Gastrocnemius medialis (tissue), 4 donors: ENCODE measurements around the gene CDC73. TPM values are rescaled to one million over a fixed set of nuclear protein-coding genes. Genes with fewer than 3 reads are reported as not detected.

ENCODE experiments used
- ATAC-seq, 2 donors: fragments of 150-250 bp; one replicate each; pipeline ENCODE4 v1.9.1; 2016
- DNase-seq, 2 donors: peaks; one replicate each; pipeline ENCODE4 v3.0.0-alpha.2; 2019
- H3K27ac ChIP-seq, 4 donors: fragments of 200-600 bp; sonication (generic); 1 replicate in 1 of 4; 2 replicates in 3 of 4; pipeline ENCODE4 v1.5.1; 2016 to 2018; ENCODE audit warnings: mild to moderate bottlenecking in 2 of 4, moderate library complexity in 1 of 4
- H3K27me3 ChIP-seq, 3 donors: fragments of 200-600 bp; sonication (generic) in 2 of 3; 1 replicate in 1 of 3; 2 replicates in 2 of 3; pipeline versions ENCODE4 v1.5.1 to v1.6.0; 2016 to 2019; ENCODE audit warnings: mild to moderate bottlenecking in 1 of 3, moderate library complexity in 1 of 3
- H3K36me3 ChIP-seq, 2 donors: fragments of 200-600 bp; sonication (generic) in 1 of 2; one replicate each; pipeline ENCODE4 v1.5.1; 2017 to 2018
- H3K4me1 ChIP-seq, 2 donors: fragments of 200-600 bp; sonication (generic) in 1 of 2; one replicate each; pipeline ENCODE4 v1.5.1; 2016 to 2017; ENCODE audit warnings: mild to moderate bottlenecking in 2 of 2
- H3K4me3 ChIP-seq, 4 donors: fragments of 200-600 bp; sonication (generic) in 3 of 4; 1 replicate in 1 of 4; 2 replicates in 3 of 4; pipeline ENCODE4 v1.5.1; 2016 to 2019; ENCODE audit warnings: mild to moderate bottlenecking in 2 of 4
- H3K9me3 ChIP-seq, 3 donors: fragments of 200-600 bp; sonication (generic) in 2 of 3; 1 replicate in 1 of 3; 2 replicates in 2 of 3; pipeline ENCODE4 v1.5.1; 2016 to 2019
- POLR2A ChIP-seq, 2 donors: fragments of 450-650 bp; IDR thresholded peaks; one replicate each; pipeline ENCODE4 v1.6.1; 2017; ENCODE audit warnings: antibody characterized with exemption in 2 of 2, mild to moderate bottlenecking in 2 of 2, moderate library complexity in 2 of 2
- in situ Hi-C, 4 donors: fragments of 200-750 bp; cut with MboI; loops; one replicate each; pipeline versions ENCODE4 v1.15.0 to v1.8.0; 2017; ENCODE audit warnings: low sequenced_read_pairs in 4 of 4
- intact Hi-C: fragments of 100-400 bp; cut with DNase I; formaldehyde crosslinking; loops from one replicate; pipeline ENCODE4 v1.15.1; 2023; ENCODE audit warnings: low total_unique reads
- total RNA-seq, 4 donors: library from RNA; depleted of rRNA; stranded (reverse); fragments of >200 nt; gene quantifications; one replicate each; pipeline versions ENCODE4 v1.1.0 to v1.2.3, GENCODE V29; 2016
- TF ChIP-seq, protein P1 (sequence below), 5 experiments: fragments of 450-650 bp in 3 of 5; fragments of 200-600 bp in 2 of 5; sonication (generic) in 2 of 5; IDR thresholded peaks in 4 of 5; conservative IDR thresholded peaks in 1 of 5; 1 replicate in 4 of 5; 2 replicates in 1 of 5; pipeline ENCODE4 v1.5.1; 2016 to 2019; ENCODE audit warnings: antibody characterized with exemption in 5 of 5, mild to moderate bottlenecking in 3 of 5, moderate library complexity in 3 of 5

CDC73 gene
- total RNA-seq, 4 donors from 2014 or later, result 12.3 to 23.7 (median 17.4) TPM

DNA sequence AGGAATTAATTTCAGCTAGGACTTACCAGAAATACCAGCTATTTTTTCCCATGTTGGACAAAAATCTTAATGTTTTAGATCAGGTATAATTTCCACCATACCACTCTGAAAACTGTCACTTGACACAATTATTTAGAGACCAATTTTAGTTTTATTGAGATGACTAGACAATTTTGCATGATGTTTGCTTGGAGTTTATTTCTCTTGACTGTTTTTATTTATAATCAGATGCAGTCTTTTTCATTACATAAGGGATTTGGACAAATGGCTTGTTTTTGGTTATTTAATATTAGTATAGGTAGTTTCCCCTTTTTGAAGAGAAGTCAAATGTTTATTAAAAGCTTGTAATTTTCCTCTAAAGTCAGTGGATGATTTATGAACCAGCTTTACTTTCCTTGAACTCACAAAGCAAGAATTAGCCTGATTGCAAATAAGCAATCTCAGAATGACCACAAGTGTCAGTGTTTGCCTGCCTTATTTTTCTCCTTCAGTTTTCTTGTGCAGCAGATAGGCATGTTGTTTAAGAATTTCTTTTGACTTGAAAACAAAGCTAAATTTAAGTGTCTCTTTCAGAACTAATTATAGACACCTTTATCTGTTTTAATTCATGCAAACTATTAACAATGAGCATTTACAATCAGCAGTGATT lies 68.4 kb downstream of the CDC73 start:
- Histone ChIP-seq H3K36me3 (no peaks in the 10 kb centered on the region), H3K9me3 (no peaks in the 10 kb centered on the region), H3K27ac (no peak overlapping the region), H3K4me1 (peaks cover 39 to 44% of the 10 kb centered on the region in 2 donors), H3K27me3 (no peaks in the 10 kb centered on the region), H3K4me3 (no peak overlapping the region)
- TF ChIP-seq, protein P1, sequence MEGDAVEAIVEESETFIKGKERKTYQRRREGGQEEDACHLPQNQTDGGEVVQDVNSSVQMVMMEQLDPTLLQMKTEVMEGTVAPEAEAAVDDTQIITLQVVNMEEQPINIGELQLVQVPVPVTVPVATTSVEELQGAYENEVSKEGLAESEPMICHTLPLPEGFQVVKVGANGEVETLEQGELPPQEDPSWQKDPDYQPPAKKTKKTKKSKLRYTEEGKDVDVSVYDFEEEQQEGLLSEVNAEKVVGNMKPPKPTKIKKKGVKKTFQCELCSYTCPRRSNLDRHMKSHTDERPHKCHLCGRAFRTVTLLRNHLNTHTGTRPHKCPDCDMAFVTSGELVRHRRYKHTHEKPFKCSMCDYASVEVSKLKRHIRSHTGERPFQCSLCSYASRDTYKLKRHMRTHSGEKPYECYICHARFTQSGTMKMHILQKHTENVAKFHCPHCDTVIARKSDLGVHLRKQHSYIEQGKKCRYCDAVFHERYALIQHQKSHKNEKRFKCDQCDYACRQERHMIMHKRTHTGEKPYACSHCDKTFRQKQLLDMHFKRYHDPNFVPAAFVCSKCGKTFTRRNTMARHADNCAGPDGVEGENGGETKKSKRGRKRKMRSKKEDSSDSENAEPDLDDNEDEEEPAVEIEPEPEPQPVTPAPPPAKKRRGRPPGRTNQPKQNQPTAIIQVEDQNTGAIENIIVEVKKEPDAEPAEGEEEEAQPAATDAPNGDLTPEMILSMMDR (IDR thresholded peaks at IDR 0.05 in 4 of 5, conservative IDR thresholded peaks at IDR 0.05 in 1 of 5), result no peak
- no peak for TF ChIP-seq POLR2A (IDR thresholded peaks at IDR 0.05)
- in situ Hi-C loops, result loop anchor here in 1 of 4 donors (25.0 kb wide), 1 partner anchor 1097 kb away; no protein-coding TSS in a partner anchor
- intact Hi-C loops, result no loop called here
- DNase-seq, result no peak
- ATAC-seq, result no peak

DNA sequence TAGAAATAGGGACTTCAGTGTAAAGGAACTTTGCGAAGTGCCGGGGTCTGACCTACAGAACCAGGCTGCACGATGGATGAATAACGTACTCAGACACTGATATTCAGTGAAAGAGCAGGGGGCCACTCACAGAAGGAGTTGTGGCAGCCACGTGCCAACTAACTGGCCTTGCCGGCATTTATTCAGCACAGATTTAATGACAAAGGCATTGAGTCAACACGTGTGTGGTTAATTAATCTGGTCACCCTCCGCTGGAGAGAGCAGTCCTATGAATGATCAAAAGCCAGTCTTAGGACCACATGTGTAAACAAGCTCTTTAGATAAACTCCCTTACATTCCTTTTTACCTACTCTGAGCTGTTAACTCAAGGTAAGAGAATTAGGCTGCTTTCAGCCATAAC lies 70.8 kb downstream of the CDC73 start:
- Histone ChIP-seq H3K27ac (no peak overlapping the region), H3K9me3 (no peaks in the 10 kb centered on the region), H3K27me3 (no peaks in the 10 kb centered on the region), H3K4me1 (peaks cover 23 to 24% of the 10 kb centered on the region in 2 donors), H3K4me3 (no peak overlapping the region), H3K36me3 (no peaks in the 10 kb centered on the region)
- intact Hi-C loops (no loop called here), in situ Hi-C loops (loop anchor here in 1 of 4 donors (25.0 kb wide), 1 partner anchor 1095 kb away; no protein-coding TSS in a partner anchor)
- TF ChIP-seq, protein P1 (IDR thresholded peaks at IDR 0.05 in 4 of 5, conservative IDR thresholded peaks at IDR 0.05 in 1 of 5), result no peak
- TF ChIP-seq POLR2A (IDR thresholded peaks at IDR 0.05), result no peak
- no peak for DNase-seq
- ATAC-seq, result no peak

DNA sequence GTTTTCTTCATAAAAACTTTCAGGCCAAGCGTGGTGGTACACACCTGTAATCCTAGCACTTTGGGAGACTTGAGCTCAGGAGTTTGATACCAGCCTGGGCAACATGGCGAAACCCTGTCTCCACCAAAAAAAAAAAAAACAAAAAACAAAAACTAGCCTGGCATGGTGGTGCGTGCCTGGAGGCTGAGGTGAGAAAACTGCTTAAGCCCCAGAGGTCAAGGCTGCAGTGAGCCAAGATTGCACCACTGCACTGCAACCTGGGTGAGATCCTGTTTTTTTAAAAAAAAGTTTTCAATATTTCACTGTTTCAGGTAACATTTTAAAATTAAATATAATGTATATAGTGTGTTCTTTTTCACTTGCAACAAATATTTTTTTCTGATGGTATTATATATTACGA lies 78.1 kb downstream of the CDC73 start:
- TF ChIP-seq, protein P1 (IDR thresholded peaks at IDR 0.05 in 4 of 5, conservative IDR thresholded peaks at IDR 0.05 in 1 of 5), result no peak
- no peak for TF ChIP-seq POLR2A (IDR thresholded peaks at IDR 0.05)
- Histone ChIP-seq H3K27me3 (no peaks in the 10 kb centered on the region), H3K36me3 (no peaks in the 10 kb centered on the region), H3K9me3 (no peaks in the 10 kb centered on the region), H3K4me3 (no peak overlapping the region), H3K4me1 (peaks cover 0 to 3% of the 10 kb centered on the region in 2 donors), H3K27ac (no peak overlapping the region)
- DNase-seq (no peak), ATAC-seq (no peak)
- in situ Hi-C loops (loop anchor here in 1 of 4 donors (25.0 kb wide), 1 partner anchor 1087 kb away; no protein-coding TSS in a partner anchor), intact Hi-C loops (no loop called here)

DNA sequence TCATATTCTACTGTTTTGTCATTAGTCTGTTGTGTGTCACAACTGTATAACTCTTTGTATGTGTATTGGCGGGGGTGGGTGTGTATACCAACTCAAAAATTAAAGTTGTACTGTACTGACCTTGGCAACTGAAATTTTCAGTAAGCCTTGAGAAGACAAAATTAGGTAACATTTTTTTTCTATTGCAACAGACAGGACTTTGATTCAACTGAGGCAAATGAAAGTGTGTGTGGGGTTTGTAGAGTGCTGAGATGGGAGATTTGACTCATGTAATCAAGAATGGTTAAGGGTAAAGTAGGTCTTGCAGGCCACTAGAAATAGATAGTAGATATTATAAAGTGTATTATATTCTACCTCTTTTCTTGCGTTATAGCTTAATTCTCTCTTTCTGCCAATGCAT lies 79.2 kb downstream of the CDC73 start:
- peaks cover 0 to 3% of the 10 kb centered on the region in 2 donors for H3K4me1 ChIP-seq
- no peak overlapping the region for H3K4me3 ChIP-seq
- H3K27me3 ChIP-seq, result no peaks in the 10 kb centered on the region
- H3K9me3 ChIP-seq, result no peaks in the 10 kb centered on the region
- in situ Hi-C loops, result no loop called here
- intact Hi-C loops, result no loop called here
- TF ChIP-seq, protein P1 (IDR thresholded peaks at IDR 0.05 in 4 of 5, conservative IDR thresholded peaks at IDR 0.05 in 1 of 5), result no peak
- TF ChIP-seq POLR2A (IDR thresholded peaks at IDR 0.05), result no peak
- no peaks in the 10 kb centered on the region for H3K36me3 ChIP-seq
- no peak for ATAC-seq
- H3K27ac ChIP-seq, result no peak overlapping the region
- no peak for DNase-seq
